Skeletal muscle satellite cell (primary cell): ENCODE measurements around the gene PDIA5.

ENCODE experiments used
- H3K27me3 ChIP-seq: 2 replicates; pipeline ENCODE4 v1.7.0; 2013; ENCODE audit warnings: low read length; ENCODE audit not compliant: control insufficient read depth, insufficient read depth
- H3K36me3 ChIP-seq: 2 replicates; pipeline ENCODE4 v1.7.0; 2013; ENCODE audit warnings: mild to moderate bottlenecking, control low read depth, low read length; ENCODE audit not compliant: insufficient read depth
- H3K4me1 ChIP-seq: 2 replicates; pipeline ENCODE4 v1.7.0; 2013; ENCODE audit warnings: low read length; ENCODE audit not compliant: control insufficient read depth, insufficient read depth
- H3K4me2 ChIP-seq: 2 replicates; pipeline ENCODE4 v1.7.0; 2013; ENCODE audit warnings: mild to moderate bottlenecking, low read length
- H3K4me3 ChIP-seq: 2 replicates; pipeline ENCODE4 v1.7.0; 2013; ENCODE audit warnings: low read length
- H3K9ac ChIP-seq: 2 replicates; pipeline ENCODE4 v1.7.0; 2013; ENCODE audit warnings: mild to moderate bottlenecking, low read depth, low read length, moderate library complexity
- H3K9me3 ChIP-seq: replicated peaks from 2 replicates; pipeline ENCODE4 v1.7.0; 2013; ENCODE audit warnings: mild to moderate bottlenecking, control low read depth, low read length

The PDIA5 gene

GRCh38 chr3:123124971-123125370 lies 58.1 kb downstream of the PDIA5 start:
- no peak overlapping the region for H3K9ac ChIP-seq
- no peaks in the 10 kb centered on the region for H3K27me3 ChIP-seq
- no peaks in the 10 kb centered on the region for H3K9me3 ChIP-seq
- no peak overlapping the region for H3K4me2 ChIP-seq
- H3K4me1 ChIP-seq = no peaks in the 10 kb centered on the region
- peaks cover 63% of the 10 kb centered on the region for H3K36me3 ChIP-seq
- no peak overlapping the region for H3K4me3 ChIP-seq

GRCh38 chr3:123126031-123126430 lies 59.2 kb downstream of the PDIA5 start:
- H3K36me3 ChIP-seq = peaks cover 59% of the 10 kb centered on the region
- H3K4me1 ChIP-seq = no peaks in the 10 kb centered on the region
- H3K4me2 ChIP-seq = no peak overlapping the region
- H3K9me3 ChIP-seq = no peaks in the 10 kb centered on the region
- H3K4me3 ChIP-seq = no peak overlapping the region
- H3K9ac ChIP-seq = no peak overlapping the region
- no peaks in the 10 kb centered on the region for H3K27me3 ChIP-seq

DNA sequence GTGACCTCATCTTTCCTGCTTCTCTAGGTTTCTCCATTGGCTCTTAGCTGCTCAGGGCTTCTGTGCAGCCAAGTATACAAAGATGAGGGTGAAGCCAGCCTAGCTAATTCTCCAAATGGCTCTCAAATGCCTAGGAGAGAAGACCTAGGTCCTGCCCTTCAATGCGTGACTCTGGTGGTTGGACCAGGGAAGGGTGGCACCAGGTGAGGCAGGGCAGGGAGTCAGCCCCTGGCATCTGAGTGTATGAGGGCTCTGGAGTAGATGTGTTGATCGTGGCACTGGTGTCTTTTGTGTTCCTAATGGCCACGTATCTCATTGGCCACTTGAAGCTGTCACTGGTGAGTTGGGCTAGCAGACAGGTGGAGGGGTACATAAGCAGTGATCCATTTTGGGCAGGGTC lies 59.8 kb downstream of the PDIA5 start:
- no peak overlapping the region for H3K4me2 ChIP-seq
- H3K27me3 ChIP-seq = no peaks in the 10 kb centered on the region
- H3K9ac ChIP-seq = no peak overlapping the region
- H3K9me3 ChIP-seq = no peaks in the 10 kb centered on the region
- H3K4me3 ChIP-seq = no peak overlapping the region
- H3K4me1 ChIP-seq = no peaks in the 10 kb centered on the region
- peaks cover 55% of the 10 kb centered on the region for H3K36me3 ChIP-seq

- no peaks in the 10 kb centered on the region for H3K27me3 ChIP-seq
- no peak overlapping the region for H3K9ac ChIP-seq
- no peak overlapping the region for H3K4me3 ChIP-seq
- no peak overlapping the region for H3K4me2 ChIP-seq
- no peaks in the 10 kb centered on the region for H3K4me1 ChIP-seq
- no peaks in the 10 kb centered on the region for H3K9me3 ChIP-seq
- peaks cover 64% of the 10 kb centered on the region for H3K36me3 ChIP-seq
Observed at GRCh38 chr3:123129092-123129491, 62.3 kb downstream of the PDIA5 start.

GRCh38 chr3:123129532-123129931 lies 62.7 kb downstream of the PDIA5 start:
- peaks cover 64% of the 10 kb centered on the region for H3K36me3 ChIP-seq
- H3K4me1 ChIP-seq = no peaks in the 10 kb centered on the region
- H3K9me3 ChIP-seq = no peaks in the 10 kb centered on the region
- no peak overlapping the region for H3K4me3 ChIP-seq
- no peaks in the 10 kb centered on the region for H3K27me3 ChIP-seq
- no peak overlapping the region for H3K4me2 ChIP-seq
- no peak overlapping the region for H3K9ac ChIP-seq

DNA sequence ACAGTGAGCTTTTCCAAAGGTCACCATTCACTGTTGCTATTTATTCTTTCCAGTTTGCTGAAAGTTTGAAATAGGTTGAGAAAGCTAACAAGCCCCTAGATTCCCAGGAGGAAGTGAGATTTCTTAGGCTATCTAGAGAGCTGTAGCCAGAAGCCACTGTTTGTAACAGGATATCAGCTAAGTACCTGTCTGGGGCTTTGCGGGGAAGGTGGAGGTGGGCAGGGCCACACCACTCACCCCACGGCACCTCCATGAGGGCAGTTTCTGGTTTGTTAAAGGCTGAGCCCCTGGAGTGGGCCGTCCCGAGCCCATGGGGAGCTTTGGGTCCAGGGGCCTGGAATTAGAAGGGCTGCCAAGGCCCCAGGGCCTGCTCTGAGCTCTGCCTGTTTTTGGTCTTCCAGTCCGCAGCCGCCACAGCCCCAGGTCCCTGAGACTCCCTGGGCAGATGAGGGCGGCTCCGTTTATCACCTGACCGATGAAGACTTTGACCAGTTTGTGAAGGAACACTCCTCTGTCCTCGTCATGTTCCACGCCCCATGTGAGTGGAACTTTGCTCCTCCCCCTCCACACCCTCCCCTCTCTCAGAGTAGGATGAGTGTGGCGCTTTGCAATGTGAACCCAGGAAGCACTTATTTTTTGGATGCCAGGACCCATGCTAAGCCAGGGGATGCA lies 63.4 kb downstream of the PDIA5 start:
- no peaks in the 10 kb centered on the region for H3K27me3 ChIP-seq
- peaks cover 62% of the 10 kb centered on the region for H3K36me3 ChIP-seq
- no peak overlapping the region for H3K4me3 ChIP-seq
- H3K4me1 ChIP-seq = no peaks in the 10 kb centered on the region
- H3K9me3 ChIP-seq = no peaks in the 10 kb centered on the region
- no peak overlapping the region for H3K9ac ChIP-seq
- no peak overlapping the region for H3K4me2 ChIP-seq

- H3K4me3 ChIP-seq = no peak overlapping the region
- H3K4me2 ChIP-seq = no peak overlapping the region
- peaks cover 59% of the 10 kb centered on the region for H3K36me3 ChIP-seq
- H3K27me3 ChIP-seq = no peaks in the 10 kb centered on the region
- H3K9ac ChIP-seq = no peak overlapping the region
- H3K9me3 ChIP-seq = no peaks in the 10 kb centered on the region
- no peaks in the 10 kb centered on the region for H3K4me1 ChIP-seq
Observed at GRCh38 chr3:123134671-123135070, 67.8 kb downstream of the PDIA5 start.

DNA sequence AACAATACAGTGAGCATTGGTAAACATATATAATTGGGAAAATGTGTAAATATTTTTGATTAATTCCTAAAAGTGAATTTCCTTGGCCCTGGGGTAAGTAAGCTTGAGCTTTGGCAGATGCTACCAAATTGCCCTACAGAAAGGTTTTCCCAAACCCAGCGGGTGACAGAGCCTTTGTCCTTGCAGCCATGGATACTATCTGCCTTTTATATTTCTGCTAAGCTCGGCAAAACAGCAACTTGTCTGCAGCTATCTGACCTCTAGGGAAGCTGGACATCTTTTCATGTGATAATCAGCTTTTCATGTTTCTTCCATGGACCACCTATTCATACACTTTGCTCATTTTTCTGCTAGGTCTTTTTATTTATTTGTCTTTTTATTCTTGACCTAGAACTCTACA lies 70.2 kb downstream of the PDIA5 start:
- Histone ChIP-seq H3K27me3 (no peaks in the 10 kb centered on the region), H3K4me3 (no peak overlapping the region), H3K36me3 (peaks cover 62% of the 10 kb centered on the region), H3K9ac (no peak overlapping the region), H3K4me1 (no peaks in the 10 kb centered on the region), H3K9me3 (no peaks in the 10 kb centered on the region), H3K4me2 (no peak overlapping the region)

- Histone ChIP-seq H3K9me3 (no peaks in the 10 kb centered on the region), H3K9ac (no peak overlapping the region), H3K4me3 (no peak overlapping the region), H3K36me3 (peaks cover 54% of the 10 kb centered on the region), H3K4me2 (no peak overlapping the region), H3K27me3 (no peaks in the 10 kb centered on the region), H3K4me1 (peaks cover 6% of the 10 kb centered on the region)
Observed at GRCh38 chr3:123138839-123139444, 72.1 kb downstream of the PDIA5 start.

DNA sequence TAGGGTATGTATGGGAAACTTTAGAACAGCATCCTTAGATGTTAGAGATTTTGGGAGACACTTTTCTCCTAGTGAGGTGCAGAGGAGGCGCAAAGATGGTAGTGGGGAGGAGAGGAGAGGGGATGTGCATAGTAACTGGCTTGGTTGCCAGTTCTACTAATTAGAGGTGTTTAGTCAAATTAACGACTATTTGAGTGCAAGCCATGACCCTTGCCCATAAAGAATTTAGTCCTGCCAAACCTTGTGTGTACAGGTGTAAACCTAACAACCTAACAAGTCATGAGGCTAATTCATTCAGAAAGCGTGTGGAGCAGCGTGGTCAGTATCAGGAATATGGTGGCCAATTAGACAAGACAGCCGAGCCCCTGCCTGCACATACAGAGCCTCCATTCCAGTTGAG lies 72.7 kb downstream of the PDIA5 start:
- H3K36me3 ChIP-seq = peaks cover 51% of the 10 kb centered on the region
- no peak overlapping the region for H3K9ac ChIP-seq
- H3K4me1 ChIP-seq = peaks cover 6% of the 10 kb centered on the region
- H3K27me3 ChIP-seq = no peaks in the 10 kb centered on the region
- H3K9me3 ChIP-seq = no peaks in the 10 kb centered on the region
- no peak overlapping the region for H3K4me2 ChIP-seq
- no peak overlapping the region for H3K4me3 ChIP-seq

DNA sequence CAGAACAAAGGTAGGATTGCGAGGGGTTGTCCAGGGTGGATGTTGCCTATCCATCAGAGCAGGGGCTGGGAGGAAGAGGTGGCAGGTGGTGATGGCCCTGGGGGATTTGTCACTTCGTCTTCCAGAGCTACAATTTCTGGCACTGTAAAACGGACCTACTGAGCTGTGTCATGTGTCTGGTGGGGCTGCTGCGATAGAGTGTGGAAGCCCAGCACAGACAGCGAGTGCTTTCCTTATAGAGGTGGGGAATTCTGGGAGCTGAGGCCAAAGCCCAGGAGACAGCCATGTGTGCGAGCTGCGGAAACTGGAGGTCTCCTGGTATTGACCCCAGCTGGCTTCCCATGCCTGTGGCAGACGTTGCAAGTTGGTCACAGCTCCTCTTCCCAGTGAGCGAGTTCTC lies 73.7 kb downstream of the PDIA5 start:
- Histone ChIP-seq H3K4me1 (peaks cover 6% of the 10 kb centered on the region), H3K9me3 (no peaks in the 10 kb centered on the region), H3K27me3 (no peaks in the 10 kb centered on the region), H3K9ac (no peak overlapping the region), H3K4me2 (no peak overlapping the region), H3K36me3 (peaks cover 48% of the 10 kb centered on the region), H3K4me3 (no peak overlapping the region)

DNA sequence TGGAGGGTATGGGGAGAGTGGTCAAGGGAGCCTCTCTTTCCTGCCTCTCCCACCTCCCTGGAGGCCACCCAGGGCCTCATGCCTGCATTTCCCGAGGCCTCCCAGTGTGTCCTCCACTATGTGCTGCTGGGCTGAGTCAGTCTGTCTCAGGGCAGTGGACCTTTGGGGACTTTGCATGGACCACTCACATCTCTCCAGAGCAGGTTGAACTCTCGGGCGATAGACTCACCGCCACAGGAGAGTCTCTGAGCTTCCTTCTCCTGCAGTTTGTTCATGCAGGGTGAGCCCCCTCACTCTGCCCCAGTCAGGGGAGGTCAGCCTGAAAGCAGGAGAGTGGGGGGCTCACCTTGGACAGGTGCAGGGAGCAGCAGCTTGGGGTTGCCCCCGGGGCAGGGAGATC lies 74.5 kb downstream of the PDIA5 start:
- Histone ChIP-seq H3K36me3 (peaks cover 55% of the 10 kb centered on the region), H3K4me3 (no peak overlapping the region), H3K9ac (no peak overlapping the region)

More for the DNA sequence above, 74.5 kb downstream of the PDIA5 start:
- Histone ChIP-seq H3K9me3 (no peaks in the 10 kb centered on the region), H3K27me3 (no peaks in the 10 kb centered on the region), H3K4me2 (no peak overlapping the region), H3K4me1 (peaks cover 6% of the 10 kb centered on the region)
